ENCODE results near the gene GPC3.

- TF ChIP-seq CTCF (IDR thresholded peaks at IDR 0.05) (no peak), USF2 (CRISPR knock-in tag; IDR thresholded peaks at IDR 0.05) (no peak), NR2C2 (CRISPR knock-in tag; IDR thresholded peaks at IDR 0.05) (no peak), MXD4 (CRISPR knock-in tag; IDR thresholded peaks at IDR 0.05; ENCODE audit: borderline replicate concordance) (no peak), FOXP4 (CRISPR knock-in tag; IDR thresholded peaks at IDR 0.05) (no peak), USF1 (CRISPR knock-in tag; IDR thresholded peaks at IDR 0.05) (no peak), ATF1 (CRISPR knock-in tag; IDR thresholded peaks at IDR 0.05) (no peak), NFYB (CRISPR knock-in tag; conservative IDR thresholded peaks at IDR 0.05; ENCODE audit: low read depth) (no peak), ETV6 (CRISPR knock-in tag; IDR thresholded peaks at IDR 0.05) (no peak), TEAD4 (CRISPR knock-in tag; IDR thresholded peaks at IDR 0.05) (no peak)
- TF ChIP-seq, protein P1, sequence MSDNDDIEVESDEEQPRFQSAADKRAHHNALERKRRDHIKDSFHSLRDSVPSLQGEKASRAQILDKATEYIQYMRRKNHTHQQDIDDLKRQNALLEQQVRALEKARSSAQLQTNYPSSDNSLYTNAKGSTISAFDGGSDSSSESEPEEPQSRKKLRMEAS (CRISPR knock-in tag; IDR thresholded peaks at IDR 0.05) = no peak
- TF ChIP-seq, protein P2, sequence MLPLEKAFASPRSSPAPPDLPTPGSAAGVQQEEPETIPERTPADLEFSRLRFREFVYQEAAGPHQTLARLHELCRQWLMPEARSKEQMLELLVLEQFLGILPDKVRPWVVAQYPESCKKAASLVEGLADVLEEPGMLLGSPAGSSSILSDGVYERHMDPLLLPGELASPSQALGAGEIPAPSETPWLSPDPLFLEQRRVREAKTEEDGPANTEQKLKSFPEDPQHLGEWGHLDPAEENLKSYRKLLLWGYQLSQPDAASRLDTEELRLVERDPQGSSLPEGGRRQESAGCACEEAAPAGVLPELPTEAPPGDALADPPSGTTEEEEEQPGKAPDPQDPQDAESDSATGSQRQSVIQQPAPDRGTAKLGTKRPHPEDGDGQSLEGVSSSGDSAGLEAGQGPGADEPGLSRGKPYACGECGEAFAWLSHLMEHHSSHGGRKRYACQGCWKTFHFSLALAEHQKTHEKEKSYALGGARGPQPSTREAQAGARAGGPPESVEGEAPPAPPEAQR (CRISPR knock-in tag; IDR thresholded peaks at IDR 0.05) = no peak
- TF ChIP-seq, protein P3, sequence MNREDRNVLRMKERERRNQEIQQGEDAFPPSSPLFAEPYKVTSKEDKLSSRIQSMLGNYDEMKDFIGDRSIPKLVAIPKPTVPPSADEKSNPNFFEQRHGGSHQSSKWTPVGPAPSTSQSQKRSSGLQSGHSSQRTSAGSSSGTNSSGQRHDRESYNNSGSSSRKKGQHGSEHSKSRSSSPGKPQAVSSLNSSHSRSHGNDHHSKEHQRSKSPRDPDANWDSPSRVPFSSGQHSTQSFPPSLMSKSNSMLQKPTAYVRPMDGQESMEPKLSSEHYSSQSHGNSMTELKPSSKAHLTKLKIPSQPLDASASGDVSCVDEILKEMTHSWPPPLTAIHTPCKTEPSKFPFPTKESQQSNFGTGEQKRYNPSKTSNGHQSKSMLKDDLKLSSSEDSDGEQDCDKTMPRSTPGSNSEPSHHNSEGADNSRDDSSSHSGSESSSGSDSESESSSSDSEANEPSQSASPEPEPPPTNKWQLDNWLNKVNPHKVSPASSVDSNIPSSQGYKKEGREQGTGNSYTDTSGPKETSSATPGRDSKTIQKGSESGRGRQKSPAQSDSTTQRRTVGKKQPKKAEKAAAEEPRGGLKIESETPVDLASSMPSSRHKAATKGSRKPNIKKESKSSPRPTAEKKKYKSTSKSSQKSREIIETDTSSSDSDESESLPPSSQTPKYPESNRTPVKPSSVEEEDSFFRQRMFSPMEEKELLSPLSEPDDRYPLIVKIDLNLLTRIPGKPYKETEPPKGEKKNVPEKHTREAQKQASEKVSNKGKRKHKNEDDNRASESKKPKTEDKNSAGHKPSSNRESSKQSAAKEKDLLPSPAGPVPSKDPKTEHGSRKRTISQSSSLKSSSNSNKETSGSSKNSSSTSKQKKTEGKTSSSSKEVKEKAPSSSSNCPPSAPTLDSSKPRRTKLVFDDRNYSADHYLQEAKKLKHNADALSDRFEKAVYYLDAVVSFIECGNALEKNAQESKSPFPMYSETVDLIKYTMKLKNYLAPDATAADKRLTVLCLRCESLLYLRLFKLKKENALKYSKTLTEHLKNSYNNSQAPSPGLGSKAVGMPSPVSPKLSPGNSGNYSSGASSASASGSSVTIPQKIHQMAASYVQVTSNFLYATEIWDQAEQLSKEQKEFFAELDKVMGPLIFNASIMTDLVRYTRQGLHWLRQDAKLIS (CRISPR knock-in tag; IDR thresholded peaks at IDR 0.05; ENCODE audit: borderline replicate concordance) = no peak
- TF ChIP-seq, protein P4, sequence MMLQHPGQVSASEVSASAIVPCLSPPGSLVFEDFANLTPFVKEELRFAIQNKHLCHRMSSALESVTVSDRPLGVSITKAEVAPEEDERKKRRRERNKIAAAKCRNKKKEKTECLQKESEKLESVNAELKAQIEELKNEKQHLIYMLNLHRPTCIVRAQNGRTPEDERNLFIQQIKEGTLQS (CRISPR knock-in tag; conservative IDR thresholded peaks at IDR 0.05) = no peak
Measured at GRCh38 chrX:133810925-133811324, 174.5 kb downstream of the GPC3 start.
